AG20443 (cell line): ENCODE measurements around the gene LIPT1.
"Not testable (repeated sequence)": the region's sequence is repeated elsewhere in the genome, so short reads cannot be mapped to it uniquely, and the experiment has no call there.

Experiments
- DNase-seq: peaks from one replicate; pipeline ENCODE4 v3.0.0; 2012; ENCODE audit warnings: low spot score, mixed read lengths

LIPT1 gene

DNA sequence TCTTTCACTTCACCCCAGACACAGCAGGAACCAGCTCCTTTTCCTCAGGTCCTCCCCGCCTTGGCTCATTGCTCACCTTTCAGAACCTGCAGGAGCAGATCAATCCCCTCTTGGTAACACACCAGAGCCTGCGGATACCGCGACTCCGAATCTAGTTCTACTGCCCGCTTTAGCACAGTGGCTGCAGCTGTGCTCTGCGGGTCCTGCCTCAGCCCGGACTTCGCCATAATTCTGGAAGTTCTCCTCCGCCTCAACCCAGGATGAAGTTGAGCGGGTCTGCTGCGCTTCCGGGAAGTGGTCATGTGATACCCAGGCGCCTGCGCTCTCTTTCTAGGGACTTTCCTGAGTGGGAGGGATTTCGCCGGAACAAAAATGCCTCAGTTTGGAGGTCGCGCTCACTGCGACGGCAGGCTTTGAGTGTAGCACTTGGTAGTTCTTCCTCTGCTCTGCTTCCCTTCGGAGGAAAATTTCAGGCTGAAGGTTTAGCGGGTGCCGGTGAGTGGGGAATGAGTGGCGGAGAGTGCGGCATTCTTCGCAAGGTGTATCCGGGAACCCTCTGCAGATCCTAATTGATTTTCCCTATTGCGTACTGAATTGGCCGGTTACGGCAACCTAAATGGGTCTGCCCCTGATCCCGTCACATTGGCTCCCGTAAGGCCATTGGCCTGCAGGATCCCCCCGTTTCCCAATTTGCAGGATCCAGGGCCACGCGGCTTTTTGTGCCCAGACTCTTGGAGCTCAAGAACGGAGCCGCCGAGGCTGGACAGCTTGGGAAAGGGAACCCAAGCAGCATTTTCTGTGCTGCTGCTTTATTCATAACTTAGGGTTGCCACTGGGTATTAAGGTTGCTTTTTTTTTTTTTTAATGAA is 26.2 kb downstream of the LIPT1 start, which contains the start of the genes MITD1 and MRPL30:
Gene MITD1, minus strand, starts transcription at position 304 of the 869 bp plus-strand sequence. Its CDS starts 77 bp downstream, at position 227.
Gene MRPL30, plus strand, starts transcription at position 430 of the 869 bp plus-strand sequence. CDS start 5,020 bp downstream, outside the sequence.
- peak; percentile 96 for DNase-seq

DNA sequence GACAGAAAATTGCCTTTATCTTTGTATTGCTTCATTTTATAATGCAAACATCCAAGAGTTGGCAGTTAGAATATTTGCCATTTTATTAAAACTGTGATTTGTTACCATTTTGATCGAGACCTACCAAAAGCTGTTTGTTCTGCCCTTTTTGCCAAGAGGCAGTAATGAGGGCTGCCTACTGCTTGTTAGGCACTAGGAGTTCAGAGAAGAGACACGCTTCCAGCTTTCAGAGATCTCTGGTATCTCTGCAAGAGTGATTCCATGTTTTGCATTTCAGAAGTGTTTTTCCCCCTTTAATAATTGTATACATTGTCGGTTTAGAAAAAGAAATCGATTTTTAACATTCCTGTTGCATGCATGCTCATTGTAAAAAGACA is 26.8 kb downstream of the LIPT1 start:
- no peak for DNase-seq

DNA sequence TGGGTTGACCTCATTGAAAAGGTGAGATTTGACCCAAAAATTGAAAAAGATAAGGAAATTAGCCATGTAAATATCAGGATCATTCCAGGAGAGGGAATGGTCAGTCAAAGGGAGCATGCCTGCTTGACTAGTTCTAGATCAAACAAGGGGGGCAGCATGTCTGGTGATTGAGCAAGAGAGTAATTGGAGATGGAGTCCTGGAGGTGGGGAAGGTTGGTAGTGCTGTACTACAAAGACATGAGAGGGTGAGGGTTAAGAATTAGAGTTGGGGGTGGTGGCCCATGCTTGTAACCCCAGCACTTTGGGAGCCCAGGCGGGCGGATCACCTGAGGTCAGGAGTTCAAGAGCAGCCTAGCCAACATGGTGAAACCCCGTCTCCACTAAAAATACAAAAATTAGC is 28.3 kb downstream of the LIPT1 start:
- no peak for DNase-seq

DNA sequence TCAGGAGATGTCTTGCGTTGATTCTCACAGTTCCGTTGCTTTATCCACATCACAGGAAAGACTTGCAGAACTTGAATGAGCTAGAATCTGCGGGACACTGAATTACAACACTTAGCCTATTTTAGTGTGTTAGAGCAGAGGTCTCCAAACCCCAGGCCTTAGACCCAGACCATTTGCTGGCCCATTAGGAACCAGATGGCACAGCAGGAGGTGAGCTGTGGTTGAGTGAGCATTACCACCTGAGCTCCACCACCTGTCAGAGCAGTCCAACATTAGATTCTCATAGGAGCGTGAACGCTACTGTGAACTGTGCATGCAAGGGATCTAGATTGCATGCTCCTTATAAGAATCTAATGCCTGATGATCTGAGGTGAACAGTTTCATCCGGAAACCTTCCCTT is 30.0 kb downstream of the LIPT1 start:
- DNase-seq = no peak

DNA sequence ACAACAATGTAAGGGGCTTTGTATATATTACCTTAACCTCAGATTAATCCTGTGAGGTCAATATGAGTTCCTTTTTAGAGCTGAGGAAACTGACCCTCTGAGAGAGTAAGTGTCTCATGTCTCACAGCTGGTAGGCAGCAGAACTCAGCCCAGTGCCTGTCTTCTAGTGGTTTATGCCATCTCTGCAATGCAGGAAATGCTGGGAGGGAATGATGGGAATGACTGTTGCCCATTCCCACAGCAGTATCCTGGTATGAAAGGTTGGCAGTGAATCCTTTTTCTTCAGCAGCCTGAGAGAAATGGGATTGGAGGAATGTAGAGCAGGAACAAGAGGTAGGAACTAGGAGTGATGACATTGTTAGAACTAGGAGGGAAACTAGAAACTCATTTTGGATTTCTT is 32.2 kb downstream of the LIPT1 start:
- DNase-seq = no peak

DNA sequence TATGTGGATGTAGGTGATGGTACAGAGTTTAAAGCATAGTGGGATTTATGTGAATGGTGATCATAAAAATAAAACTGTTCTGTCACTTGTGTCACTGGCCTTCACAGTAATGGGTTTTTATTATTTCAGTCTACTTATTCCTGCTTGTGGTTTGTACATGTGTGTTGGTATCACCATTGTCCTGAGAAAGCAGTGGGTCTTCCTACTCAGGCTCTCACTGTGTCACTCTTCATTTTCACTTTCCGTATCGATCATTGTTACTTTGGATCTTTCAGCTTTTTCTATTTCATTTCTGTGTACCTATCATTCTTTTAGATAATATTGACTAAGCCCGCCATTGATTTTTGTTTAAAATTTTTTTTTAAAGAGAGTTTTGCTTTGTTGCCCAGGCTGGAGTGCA is 33.6 kb downstream of the LIPT1 start:
- DNase-seq = no peak

DNA sequence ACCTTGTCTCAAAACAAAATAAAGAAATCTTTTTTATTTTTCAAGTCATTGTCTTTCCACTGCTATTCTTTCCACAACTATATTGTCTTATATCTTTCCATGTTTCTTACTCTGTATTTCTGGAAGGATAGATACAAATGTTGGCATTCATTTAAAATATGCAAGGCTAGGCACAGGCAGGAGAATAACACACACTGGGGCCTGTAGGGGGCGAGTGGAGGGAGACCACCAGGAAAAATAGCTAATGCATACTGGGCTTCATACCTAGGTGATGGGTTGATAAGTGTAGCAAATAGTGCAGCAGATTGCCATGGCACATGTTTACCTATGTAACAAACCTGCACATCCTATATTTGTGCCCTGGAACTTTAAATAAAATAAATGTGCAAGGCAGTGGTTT is 35.8 kb downstream of the LIPT1 start:
- no peak for DNase-seq

DNA sequence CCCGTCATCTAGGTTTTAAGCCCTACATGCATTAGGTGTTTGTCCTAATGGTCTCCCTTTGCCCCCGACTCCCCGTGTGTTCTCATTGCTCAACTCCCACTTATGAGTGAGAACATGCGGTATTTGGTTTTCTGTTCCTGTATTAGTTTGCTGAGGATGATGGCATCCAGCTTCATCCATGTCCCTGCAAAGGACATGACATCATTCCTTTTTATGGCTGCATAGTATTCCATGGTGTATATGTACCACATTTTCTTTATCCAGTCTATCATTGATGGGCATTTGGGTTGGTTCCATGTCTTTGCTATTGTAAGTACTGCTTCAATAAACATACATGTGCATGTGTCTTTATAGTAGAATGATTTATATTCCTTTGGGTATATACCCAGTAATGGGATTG is 37.6 kb downstream of the LIPT1 start:
- not testable (repeated sequence) for DNase-seq

DNA sequence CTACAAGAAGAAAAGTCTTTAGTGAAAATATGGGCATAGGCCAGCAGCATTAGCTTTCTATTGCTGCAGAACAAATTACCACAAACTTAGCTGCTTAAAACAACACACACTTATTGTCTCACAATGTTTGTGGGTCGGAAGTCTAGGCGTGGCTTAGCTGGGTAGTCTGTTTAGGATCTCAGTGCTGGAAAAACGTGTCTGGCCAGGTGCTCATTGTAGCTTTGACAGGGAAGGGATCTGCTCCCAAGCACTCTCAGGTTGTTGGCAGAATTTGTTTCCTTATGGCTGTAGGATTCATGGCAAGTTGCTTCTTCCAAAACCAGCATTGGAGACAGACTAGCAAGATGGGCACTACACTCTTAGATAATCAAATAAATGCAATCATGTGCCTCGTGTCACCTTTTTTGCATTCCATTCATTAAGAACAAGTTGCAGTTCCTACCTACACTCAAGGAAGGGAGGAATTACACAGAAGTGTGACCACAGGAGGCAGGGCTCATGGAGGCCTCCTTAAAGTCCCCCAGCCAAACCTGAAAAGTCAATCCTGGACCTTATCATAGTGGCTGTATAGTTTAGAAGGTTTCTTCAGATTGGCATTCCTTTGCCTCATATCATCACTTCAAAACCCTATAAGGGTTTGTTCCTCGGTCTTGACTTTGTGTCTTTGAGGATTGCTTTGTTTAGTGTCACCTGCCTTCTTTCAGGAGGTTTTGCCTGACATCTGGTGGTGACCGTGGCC is 43.5 kb downstream of the LIPT1 start:
- DNase-seq = no peak

DNA sequence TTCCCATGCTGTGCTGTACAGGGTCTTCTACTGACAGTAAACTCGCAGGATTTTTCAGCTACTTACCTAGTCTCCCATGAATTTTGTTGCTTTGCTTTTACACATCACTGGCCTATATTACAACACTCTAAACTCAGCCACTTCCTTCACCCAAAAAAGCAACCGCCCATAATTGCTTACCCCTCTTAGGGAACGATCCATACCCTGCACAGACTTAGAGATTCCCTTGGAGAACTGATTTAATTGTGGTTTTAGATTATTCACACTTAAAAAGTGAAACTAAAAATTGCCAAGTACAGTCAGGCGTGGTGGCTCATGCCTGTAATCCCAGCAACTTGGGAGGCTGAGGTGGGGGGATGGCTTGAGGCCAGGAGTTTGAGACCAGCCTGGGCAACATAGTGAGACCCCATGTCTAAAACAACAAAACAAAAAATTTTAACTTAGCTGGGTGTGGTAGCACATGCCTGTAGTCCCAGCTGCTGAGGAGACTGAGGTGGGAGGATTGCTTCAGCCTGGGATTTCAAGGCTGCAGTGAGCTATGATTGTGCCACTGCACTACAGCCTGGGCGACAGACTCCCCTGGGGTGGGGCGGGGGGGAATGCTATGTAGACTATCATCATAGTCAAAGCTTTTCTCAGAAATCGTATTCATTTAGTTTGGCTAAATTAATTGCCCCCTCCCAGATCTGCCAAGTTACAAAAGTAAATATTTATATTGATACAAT is 45.5 kb downstream of the LIPT1 start:
- no peak for DNase-seq

DNA sequence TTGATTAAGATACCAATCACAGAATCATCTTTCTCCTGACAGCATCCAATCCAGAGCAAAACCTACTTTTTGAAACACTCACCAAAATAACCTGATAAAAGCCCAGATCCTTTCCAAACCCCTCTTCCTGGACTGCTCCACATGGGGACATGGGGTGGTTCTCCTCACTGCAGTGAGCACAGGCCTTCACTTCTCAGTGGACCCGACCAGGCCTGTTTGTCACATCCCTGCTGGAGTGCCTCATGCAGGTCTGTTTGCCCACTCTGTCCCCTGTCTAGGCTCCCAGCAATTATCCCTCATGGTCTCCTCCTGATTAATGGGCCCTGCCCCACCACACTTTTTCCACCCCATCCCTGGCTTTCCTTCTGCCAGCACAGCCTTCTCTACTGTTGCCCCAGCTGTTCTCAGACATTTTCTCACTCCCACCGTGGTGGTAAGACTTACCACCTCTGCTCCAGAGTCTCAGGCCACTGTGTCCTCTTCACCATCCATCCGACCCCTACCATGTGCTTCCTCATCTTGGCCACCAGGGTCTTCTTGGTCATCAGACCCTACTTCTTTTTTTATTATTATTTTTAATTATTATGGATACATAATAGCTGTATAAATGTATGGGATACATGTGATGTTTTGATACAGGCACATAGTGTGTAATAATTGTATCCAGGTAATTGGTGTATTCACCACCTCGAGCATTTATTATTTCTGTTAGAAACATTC is 47.4 kb downstream of the LIPT1 start:
- DNase-seq = no peak

DNA sequence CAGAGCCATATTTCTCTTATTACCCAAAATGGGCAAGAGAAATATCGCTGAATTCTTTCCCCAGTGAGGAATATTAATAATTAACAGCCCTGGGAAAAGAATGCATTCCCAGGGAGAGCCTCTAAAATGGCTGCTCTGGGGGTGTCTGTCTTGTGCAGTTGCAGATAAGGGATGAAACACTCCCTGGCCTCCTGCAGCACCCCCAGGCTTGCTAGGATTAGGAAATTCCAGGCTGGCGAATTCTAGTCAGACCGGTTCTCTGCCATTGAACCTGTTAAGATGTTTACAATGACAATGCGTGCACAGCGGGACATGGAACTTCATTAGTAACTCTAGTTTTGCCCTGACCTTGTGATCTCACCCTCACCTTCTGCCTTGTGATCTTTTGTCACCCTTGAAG is 50.7 kb downstream of the LIPT1 start:
- DNase-seq = no peak
